Caco-2 (cell line): Measurements from ENCODE around the gene HK2. TPM values are rescaled to one million over a fixed set of nuclear protein-coding genes. Genes with fewer than 3 reads are reported as not detected.

ENCODE experiments used
- BruUV-seq: library from RNA; stranded (reverse); fragments of 400-500 nt; replicated peaks from 2 replicates; lab custom pipeline; 2021; lab: Mats Ljungman, UMichigan
- CTCF ChIA-PET: fragments of 300-600 bp; sonication (Branson Sonifier 250); formaldehyde crosslinking; loops from one replicate; lab custom pipeline; 2022; ENCODE audit warnings: antibody characterized with exemption; lab: Charles Lee
- POLR2A ChIA-PET: fragments of 300-600 bp; sonication (Branson Sonifier 250); formaldehyde crosslinking; loops from one replicate; lab custom pipeline; 2022; ENCODE audit warnings: antibody characterized with exemption; lab: Charles Lee
- DNase-seq, 2 experiments: peaks; one replicate each; pipeline versions ENCODE4 v3.0.0 to v3.0.0-alpha.2; 2020 to 2022
- H3K27me3 ChIP-seq: replicated peaks from 2 replicates; pipeline ENCODE4 v1.6.0; 2011; ENCODE audit warnings: low read length; ENCODE audit not compliant: control insufficient read depth, insufficient read depth
- H3K36me3 ChIP-seq: 2 replicates; pipeline ENCODE4 v1.5.1; 2011; ENCODE audit warnings: low read length; ENCODE audit not compliant: control insufficient read depth, insufficient read depth
- H3K4me1 ChIP-seq: fragments of 250-450 bp; sonication (Bioruptor Pico); 2 replicates; pipeline ENCODE4 v1.5.1; 2020; ENCODE audit warnings: mild to moderate bottlenecking
- H3K4me3 ChIP-seq: 2 replicates; pipeline ENCODE4 v1.5.1; 2011; ENCODE audit warnings: low read depth, mild to moderate bottlenecking, control low read depth, low read length
- H3K9me3 ChIP-seq: fragments of 250-450 bp; sonication (Bioruptor Pico); 2 replicates; pipeline ENCODE4 v1.5.1; 2020; ENCODE audit warnings: mild to moderate bottlenecking, moderate library complexity
- H3K27ac Mint-ChIP-seq: one replicate; pipeline ENCODE4 v1.8.0; 2022; ENCODE audit warnings: mixed read lengths; ENCODE audit not compliant: unreplicated experiment
- H3K27me3 Mint-ChIP-seq: one replicate; pipeline ENCODE4 v1.8.0; 2022; ENCODE audit warnings: mixed read lengths; ENCODE audit not compliant: insufficient read depth, unreplicated experiment
- H3K36me3 Mint-ChIP-seq: one replicate; pipeline ENCODE4 v1.8.0; 2022; ENCODE audit warnings: mild to moderate bottlenecking, mixed read lengths; ENCODE audit not compliant: insufficient read depth, unreplicated experiment
- H3K4me1 Mint-ChIP-seq: one replicate; pipeline ENCODE4 v1.8.0; 2022; ENCODE audit warnings: low read depth, mixed read lengths; ENCODE audit not compliant: unreplicated experiment
- H3K4me3 Mint-ChIP-seq: one replicate; pipeline ENCODE4 v1.8.0; 2022; ENCODE audit warnings: mild to moderate bottlenecking, moderate library complexity, mixed read lengths; ENCODE audit not compliant: unreplicated experiment
- H3K9me3 Mint-ChIP-seq: one replicate; pipeline ENCODE4 v1.8.0; 2022; ENCODE audit warnings: mixed read lengths; ENCODE audit not compliant: unreplicated experiment
- CTCF ChIP-seq, 2 experiments: fragments of 200-600 bp in 1 of 2; IDR thresholded peaks; 1 replicate in 1 of 2; 2 replicates in 1 of 2; pipeline versions ENCODE4 v1.5.1 to v1.8.0; 2011 to 2022; ENCODE audit warnings: antibody characterized with exemption in 1 of 2, control low read depth in 1 of 2, inconsistent platforms in 1 of 2, low read depth in 1 of 2, low read length in 1 of 2, mild to moderate bottlenecking in 1 of 2, moderate library complexity in 1 of 2; ENCODE audit not compliant: insufficient read depth in 1 of 2, severe bottlenecking in 1 of 2, unreplicated experiment in 1 of 2
- intact Hi-C: fragments of 100-400 bp; cut with micrococcal nuclease; formaldehyde crosslinking; loops from one replicate; pipeline ENCODE4 v1.10.0; 2022; ENCODE audit not compliant: unreplicated experiment
- total RNA-seq: library from RNA; stranded (reverse); gene quantifications from 2 replicates; pipeline ENCODE4 v1.2.3, GENCODE V29; 2022

The HK2 gene
- total RNA-seq, 1 experiment from 2014 or later, result 19.9 TPM

DNA sequence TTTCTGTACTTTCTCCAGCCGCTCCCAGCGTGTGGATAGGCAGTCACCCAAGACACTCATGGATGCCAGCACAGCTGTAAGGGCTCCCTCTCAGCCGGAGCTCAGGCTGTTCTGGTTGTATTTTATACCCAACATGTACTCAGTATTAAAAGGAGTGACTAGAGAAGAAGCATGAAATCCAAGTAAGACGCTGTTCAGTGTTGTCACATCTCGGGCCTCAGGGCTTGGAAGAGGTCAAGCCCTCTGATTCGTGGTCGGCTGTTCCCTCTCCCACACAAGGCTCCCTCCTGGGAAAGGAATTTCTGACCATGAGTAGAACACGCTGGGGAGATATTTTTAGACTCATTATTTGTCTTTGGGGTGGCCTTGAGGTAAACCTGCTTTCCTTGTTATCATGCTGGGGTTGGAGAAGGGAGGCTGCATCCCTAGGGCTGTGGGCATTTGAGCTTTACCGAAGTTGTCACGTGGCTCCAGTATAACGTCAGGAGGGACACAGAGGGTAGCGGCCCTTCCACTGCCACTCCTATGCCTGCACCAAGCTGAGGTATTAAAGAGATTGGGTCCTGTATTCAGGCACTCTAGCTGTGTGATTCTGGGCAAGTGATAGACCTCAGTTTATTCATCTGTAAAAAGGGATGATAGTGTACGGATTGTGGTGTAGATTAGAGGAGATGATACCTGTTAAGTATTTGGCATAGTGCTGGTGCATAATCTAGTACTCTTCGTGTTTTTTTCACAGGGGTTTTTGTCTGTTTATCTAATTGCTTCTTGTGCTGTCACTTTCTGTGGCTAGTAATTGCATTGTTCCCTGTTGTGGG, 34.1 kb downstream of the HK2 start:
- H3K4me1 Mint-ChIP-seq, result peaks cover 41% of the 10 kb centered on the region
- H3K27me3 ChIP-seq, result no peaks in the 10 kb centered on the region
- H3K4me3 Mint-ChIP-seq, result no peak overlapping the region
- no peaks in the 10 kb centered on the region for H3K36me3 ChIP-seq
- intact Hi-C loops, result loop anchor here (2.0 kb wide), 1 partner anchor 17 kb away; no protein-coding TSS in a partner anchor
- ChIA-PET CTCF (no interaction called here), POLR2A (no interaction called here)
- BruUV-seq, result no TSS peak
- H3K27me3 Mint-ChIP-seq, result no peaks in the 10 kb centered on the region
- H3K4me3 ChIP-seq, result no peak overlapping the region
- H3K4me1 ChIP-seq, result peaks cover 53% of the 10 kb centered on the region
- H3K27ac Mint-ChIP-seq, result peak overlapping the region; percentile 29
- no peaks in the 10 kb centered on the region for H3K9me3 ChIP-seq
- peak; percentile 40 to 71 for DNase-seq
- H3K9me3 Mint-ChIP-seq, result no peaks in the 10 kb centered on the region
- no peaks in the 10 kb centered on the region for H3K36me3 Mint-ChIP-seq
- no peak for TF ChIP-seq CTCF (IDR thresholded peaks at IDR 0.05; ENCODE audit: insufficient read depth in 1 of 2, low read depth in 1 of 2, low read length in 1 of 2, severe bottlenecking in 1 of 2, unreplicated experiment in 1 of 2)

DNA sequence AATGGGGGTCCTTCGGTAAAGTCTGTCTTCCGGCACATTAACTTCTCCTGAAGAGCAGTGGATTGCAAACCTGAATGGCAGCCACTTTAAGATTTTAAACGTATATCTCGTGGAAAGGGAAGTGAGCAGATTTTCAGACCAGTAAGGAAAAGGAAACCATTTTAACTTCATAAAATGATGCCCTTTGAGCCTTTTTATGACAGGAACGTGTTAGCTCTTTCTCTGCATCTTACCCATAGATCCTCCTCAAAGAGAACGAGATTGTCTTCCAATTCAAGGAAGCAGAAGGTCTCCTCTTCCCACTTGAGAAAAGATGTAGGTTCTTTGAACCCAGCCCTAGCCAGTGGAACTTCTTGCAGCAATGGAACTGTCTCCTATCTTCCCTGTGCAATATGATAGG, 35.6 kb downstream of the HK2 start:
- no peak for DNase-seq
- Histone ChIP-seq H3K9me3 (no peaks in the 10 kb centered on the region), H3K36me3 (no peaks in the 10 kb centered on the region), H3K27me3 (no peaks in the 10 kb centered on the region), H3K4me1 (peaks cover 40% of the 10 kb centered on the region), H3K4me3 (no peak overlapping the region)
- ChIA-PET POLR2A (no interaction called here), CTCF (interaction anchor here (1.1 kb wide), 1 partner anchor 18 kb away, joined by 3 read pairs; no protein-coding TSS in a partner anchor)
- Mint-ChIP-seq H3K27ac (no peak overlapping the region), H3K4me1 (peaks cover 28% of the 10 kb centered on the region), H3K36me3 (no peaks in the 10 kb centered on the region), H3K9me3 (no peaks in the 10 kb centered on the region), H3K27me3 (no peaks in the 10 kb centered on the region), H3K4me3 (no peak overlapping the region)
- BruUV-seq, result no TSS peak
- intact Hi-C loops, result no loop called here
- no peak for TF ChIP-seq CTCF (IDR thresholded peaks at IDR 0.05; ENCODE audit: insufficient read depth in 1 of 2, low read depth in 1 of 2, low read length in 1 of 2, severe bottlenecking in 1 of 2, unreplicated experiment in 1 of 2)

DNA sequence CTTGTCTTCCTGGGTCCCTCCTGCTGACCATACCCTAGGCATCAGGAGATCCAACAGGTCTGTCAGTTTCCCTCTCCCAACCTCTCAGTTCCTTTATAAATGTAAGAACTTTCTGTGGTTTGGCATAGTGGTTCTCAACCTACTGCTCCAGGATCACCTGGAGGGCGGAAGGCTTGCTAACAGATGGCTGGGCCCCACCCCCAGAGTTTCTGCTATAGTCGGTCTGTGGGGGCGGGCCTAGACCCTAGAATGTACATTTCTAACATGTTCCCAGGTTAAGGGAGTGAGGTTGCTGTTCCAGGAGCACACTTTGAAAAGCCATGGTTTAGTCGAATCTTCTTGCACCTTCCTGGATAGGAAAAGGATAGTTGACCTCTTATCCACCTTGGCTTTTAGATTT, 37.0 kb downstream of the HK2 start:
- ChIA-PET POLR2A (no interaction called here), CTCF (interaction anchor here (0.6 kb wide), 1 partner anchor 8 kb away, joined by 3 read pairs; no protein-coding TSS in a partner anchor)
- peaks cover 1% of the 10 kb centered on the region for H3K36me3 Mint-ChIP-seq

More for the DNA sequence above, 37.0 kb downstream of the HK2 start:
- intact Hi-C loops, result no loop called here
- H3K9me3 ChIP-seq, result no peaks in the 10 kb centered on the region
- H3K36me3 ChIP-seq, result no peaks in the 10 kb centered on the region; the same call in 1 of the 2 replicates
- H3K27me3 ChIP-seq, result no peaks in the 10 kb centered on the region
- Mint-ChIP-seq H3K27ac (no peak overlapping the region), H3K4me3 (no peak overlapping the region), H3K27me3 (no peaks in the 10 kb centered on the region), H3K9me3 (no peaks in the 10 kb centered on the region), H3K4me1 (peaks cover 28% of the 10 kb centered on the region)
- no peak overlapping the region for H3K4me3 ChIP-seq
- no peak for TF ChIP-seq CTCF (IDR thresholded peaks at IDR 0.05; ENCODE audit: insufficient read depth in 1 of 2, low read depth in 1 of 2, low read length in 1 of 2, severe bottlenecking in 1 of 2, unreplicated experiment in 1 of 2)
- peaks cover 26% of the 10 kb centered on the region for H3K4me1 ChIP-seq
- no TSS peak for BruUV-seq
- no peak for DNase-seq
